Erythroblast (primary cell): Measurements from ENCODE around the gene APLP2.

Experiments
- GATA1 ChIP-seq: IDR thresholded peaks from 2 replicates; pipeline ENCODE4 v1.6.1; 2011; ENCODE audit warnings: low read depth, mild to moderate bottlenecking, control low read depth, low read length, moderate library complexity
- POLR2A ChIP-seq: IDR thresholded peaks from 2 replicates; pipeline ENCODE4 v1.6.1; 2011; ENCODE audit warnings: mild to moderate bottlenecking, low read length

DNA sequence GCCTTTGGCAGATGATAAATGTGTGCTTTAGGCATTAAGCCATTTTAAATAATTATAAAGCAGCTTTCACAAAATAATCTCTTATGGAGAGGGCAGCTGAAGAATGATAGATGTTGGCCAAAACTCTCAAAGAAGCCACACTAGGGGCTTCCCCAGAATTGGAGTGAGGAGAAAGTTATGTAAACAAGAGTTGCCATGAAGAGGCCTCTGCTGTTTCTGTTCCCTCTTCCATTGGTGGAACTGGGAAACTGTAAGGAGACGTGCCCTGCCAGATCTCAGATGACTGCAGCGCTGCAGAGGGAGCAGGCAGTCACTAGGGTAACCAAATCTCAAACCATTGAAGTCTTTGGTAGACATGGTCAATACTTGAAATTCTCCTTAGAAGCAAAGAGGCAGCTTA, 19.4 kb upstream of the APLP2 start:
- no peak for TF ChIP-seq POLR2A
- no peak for TF ChIP-seq GATA1
